D721Med (cell line): Measurements from ENCODE around the gene ACP5.
"Not testable (repeated sequence)": the region's sequence is repeated elsewhere in the genome, so short reads cannot be mapped to it uniquely, and the experiment has no call there.

Experiments
- DNase-seq: peaks from one replicate; pipeline ENCODE4 v3.0.0; 2011; ENCODE audit warnings: low spot score; ENCODE audit not compliant: insufficient read length
- FAIRE-seq: peaks from 2 replicates; lab custom pipeline; 2011; peaks lifted over from hg19 to GRCh38; lab: Jason Lieb, UNC
- TF ChIP-seq, protein P1 (sequence below): IDR thresholded peaks from 2 replicates; pipeline ENCODE4 v1.5.1; 2012; ENCODE audit warnings: mild to moderate bottlenecking, control low read depth; ENCODE audit not compliant: insufficient read depth; ENCODE audit errors: missing control alignments

ACP5 gene

GRCh38 chr19:11578258-11579142 lies 1.1 kb upstream of the ACP5 start:
- FAIRE-seq (no peak), DNase-seq (no peak)
- TF ChIP-seq, protein P1, sequence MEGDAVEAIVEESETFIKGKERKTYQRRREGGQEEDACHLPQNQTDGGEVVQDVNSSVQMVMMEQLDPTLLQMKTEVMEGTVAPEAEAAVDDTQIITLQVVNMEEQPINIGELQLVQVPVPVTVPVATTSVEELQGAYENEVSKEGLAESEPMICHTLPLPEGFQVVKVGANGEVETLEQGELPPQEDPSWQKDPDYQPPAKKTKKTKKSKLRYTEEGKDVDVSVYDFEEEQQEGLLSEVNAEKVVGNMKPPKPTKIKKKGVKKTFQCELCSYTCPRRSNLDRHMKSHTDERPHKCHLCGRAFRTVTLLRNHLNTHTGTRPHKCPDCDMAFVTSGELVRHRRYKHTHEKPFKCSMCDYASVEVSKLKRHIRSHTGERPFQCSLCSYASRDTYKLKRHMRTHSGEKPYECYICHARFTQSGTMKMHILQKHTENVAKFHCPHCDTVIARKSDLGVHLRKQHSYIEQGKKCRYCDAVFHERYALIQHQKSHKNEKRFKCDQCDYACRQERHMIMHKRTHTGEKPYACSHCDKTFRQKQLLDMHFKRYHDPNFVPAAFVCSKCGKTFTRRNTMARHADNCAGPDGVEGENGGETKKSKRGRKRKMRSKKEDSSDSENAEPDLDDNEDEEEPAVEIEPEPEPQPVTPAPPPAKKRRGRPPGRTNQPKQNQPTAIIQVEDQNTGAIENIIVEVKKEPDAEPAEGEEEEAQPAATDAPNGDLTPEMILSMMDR, result no peak

- no peak for FAIRE-seq
- TF ChIP-seq, protein P1, result no peak
- no peak for DNase-seq
These were observed 1.2 kb downstream of the ACP5 start for GRCh38 chr19:11576227-11576626.

- DNase-seq (no peak), FAIRE-seq (no peak)
- TF ChIP-seq, protein P1, result no peak
These were observed 2.8 kb downstream of the ACP5 start for GRCh38 chr19:11574689-11575088.

DNA sequence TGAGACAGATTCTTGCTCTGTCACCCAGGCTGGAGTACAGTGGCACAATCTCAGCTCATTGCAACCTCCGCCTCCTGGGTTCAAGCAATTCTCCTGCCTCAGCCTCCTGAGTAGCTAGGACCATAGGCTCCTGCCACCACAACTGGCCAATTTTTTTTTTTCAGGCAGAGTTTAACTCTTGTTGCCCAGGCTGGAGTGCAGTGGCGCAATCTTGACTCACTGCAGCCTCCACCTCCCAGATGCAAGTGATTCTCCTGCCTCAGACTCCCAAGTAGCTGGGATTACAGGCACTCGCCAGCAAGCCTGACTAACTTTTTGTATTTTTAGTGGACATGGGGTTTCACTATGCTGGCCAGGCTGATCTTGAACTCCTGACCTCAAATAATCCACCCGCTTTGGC lies 3.7 kb downstream of the ACP5 start:
- FAIRE-seq, DNase-seq: not testable (repeated sequence)

DNA sequence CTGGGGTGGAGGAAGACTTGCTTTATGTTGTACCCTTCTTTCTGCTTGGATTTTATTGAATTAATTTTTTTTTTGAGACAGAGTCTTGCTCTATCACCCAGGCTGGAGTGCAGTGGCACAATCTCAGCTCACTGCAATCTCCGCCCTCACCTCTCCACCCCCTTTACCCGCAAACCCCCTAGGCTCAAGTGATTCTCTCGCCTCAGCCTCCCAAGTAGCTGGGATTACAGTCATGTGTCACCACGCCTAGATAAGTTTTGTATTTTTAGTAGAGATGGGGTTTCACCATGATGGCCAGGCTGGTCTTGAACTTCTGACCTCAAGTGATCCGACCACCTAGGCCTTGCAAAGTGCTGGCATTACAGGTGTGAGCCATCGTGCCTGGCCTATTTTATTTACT lies 4.1 kb downstream of the ACP5 start:
- not testable (repeated sequence) for DNase-seq, FAIRE-seq

GRCh38 chr19:11570039-11570462 lies 7.4 kb downstream of the ACP5 start:
- DNase-seq, result no peak
- TF ChIP-seq, protein P1, result no peak
- FAIRE-seq, result no peak

GRCh38 chr19:11566164-11566563 lies 11.3 kb downstream of the ACP5 start:
- FAIRE-seq, result no peak
- no peak for DNase-seq
- TF ChIP-seq, protein P1, result no peak

- not testable (repeated sequence) for DNase-seq, FAIRE-seq
These were observed 11.8 kb downstream of the ACP5 start for GRCh38 chr19:11565649-11565980.

- not testable (repeated sequence) for DNase-seq, FAIRE-seq
These were observed 13.2 kb downstream of the ACP5 start for GRCh38 chr19:11564082-11564807.
